K562 (cell line): ENCODE data around the gene SFI1. TPM values are rescaled to one million over a fixed set of nuclear protein-coding genes. Genes with fewer than 3 reads are reported as not detected.

Experiments
- BACH1 ChIP-seq: fragments of 200-800 bp; sonication (Bioruptor generic); IDR thresholded peaks from 2 replicates; pipeline ENCODE4 v1.6.1; 2016; ENCODE audit warnings: missing genetic modification characterization, missing compliant biosample characterization
- DNMT1 ChIP-seq: fragments of 450-650 bp; IDR thresholded peaks from 2 replicates; pipeline ENCODE4 v1.6.1; 2016; ENCODE audit warnings: antibody characterized with exemption, mild to moderate bottlenecking
- FOXP4 ChIP-seq: sonication (generic); formaldehyde crosslinking; IDR thresholded peaks from 2 replicates; pipeline ENCODE4 v1.8.0; 2022; ENCODE audit warnings: mild to moderate bottlenecking, missing genetic modification reagents, borderline replicate concordance
- IRF2 ChIP-seq: sonication (generic); formaldehyde crosslinking; IDR thresholded peaks from 2 replicates; pipeline ENCODE4 v1.8.1; 2022; ENCODE audit warnings: mild to moderate bottlenecking, missing genetic modification reagents
- MED1 ChIP-seq: sonication (generic); formaldehyde crosslinking; IDR thresholded peaks from 2 replicates; pipeline ENCODE4 v1.8.1; 2023; ENCODE audit warnings: missing genetic modification reagents, borderline replicate concordance
- MYC ChIP-seq, 2 experiments: fragments of 250-450 bp in 1 of 2; sonication (Bioruptor Pico) in 1 of 2; IDR thresholded peaks; 2 replicates each; pipeline versions ENCODE4 v1.5.1 to v1.6.1; 2012 to 2021; ENCODE audit warnings: low read depth in 2 of 2, borderline replicate concordance in 1 of 2, improper control_type of control experiment in 1 of 2, low read length in 1 of 2, mild to moderate bottlenecking in 1 of 2, moderate library complexity in 1 of 2
- PHTF2 ChIP-seq: fragments of 250-450 bp; sonication (Bioruptor Pico); IDR thresholded peaks from 2 replicates; pipeline ENCODE4 v1.5.0; 2021; ENCODE audit warnings: mild to moderate bottlenecking
- SP1 ChIP-seq: sonication (generic); formaldehyde crosslinking; IDR thresholded peaks from 2 replicates; pipeline ENCODE4 v1.8.1; 2022; ENCODE audit warnings: mild to moderate bottlenecking, missing genetic modification reagents
- YY1 ChIP-seq, 3 experiments: IDR thresholded peaks; 2 replicates each; pipeline ENCODE4 v1.6.1; 2011; ENCODE audit warnings: low read length in 2 of 3, mild to moderate bottlenecking in 2 of 3, moderate library complexity in 2 of 3, borderline replicate concordance in 1 of 3, control low read depth in 1 of 3, low read depth in 1 of 3; ENCODE audit not compliant: insufficient read depth in 3 of 3, insufficient replicate concordance in 2 of 3, control insufficient read depth in 1 of 3, insufficient read length in 1 of 3; ENCODE audit errors: extremely low read depth in 1 of 3
- ZNF76 ChIP-seq: fragments of 250-450 bp; sonication (Bioruptor Pico); IDR thresholded peaks from 2 replicates; pipeline ENCODE4 v1.4.0; 2020; ENCODE audit warnings: mild to moderate bottlenecking, moderate library complexity, borderline replicate concordance
- polyA plus RNA-seq, 8 experiments: library from polyadenylated mRNA; depleted of rRNA in 4 of 8; stranded (reverse) in 5 of 8; unstranded in 3 of 8; fragments of >200 nt; fragmentation: Nextera tagmentation in 2 of 8; fragmentation: Illumina TruSeq in 1 of 8; extraction: Ambion mirVana in 2 of 8; extraction: Trizol in 1 of 8; gene quantifications; 2 replicates each; pipeline versions ENCODE4 v1.2.1 to v1.2.3, GENCODE V29; 2011 to 2014; ENCODE audit warnings: inconsistent platforms in 1 of 8, missing spikeins in 1 of 8
- total RNA-seq, 7 experiments: library from RNA; depleted of rRNA in 6 of 7; stranded (reverse); fragments of >200 nt in 6 of 7; fragmentation: Illumina TruSeq in 2 of 7; extraction: Trizol in 2 of 7; gene quantifications; 2 replicates each; pipeline versions ENCODE4 v1.2.1 to v1.2.3, GENCODE V29; 2011 to 2021; ENCODE audit warnings: low replicate concordance in 1 of 7
- TF ChIP-seq, protein P1 (sequence below), 2 experiments: fragments of 450-650 bp in 1 of 2; sonication (generic) in 1 of 2; formaldehyde crosslinking; conservative IDR thresholded peaks; 2 replicates each; pipeline versions ENCODE4 v1.4.0 to v1.8.1; 2020 to 2022; ENCODE audit warnings: mild to moderate bottlenecking in 1 of 2, missing genetic modification reagents in 1 of 2
- TF ChIP-seq, protein P2 (sequence below): fragments of 250-450 bp; sonication (Bioruptor Pico); IDR thresholded peaks from 2 replicates; pipeline ENCODE4 v1.5.0; 2021
- TF ChIP-seq, protein P3 (sequence below): sonication (generic); formaldehyde crosslinking; IDR thresholded peaks from 2 replicates; pipeline ENCODE4 v1.8.0; 2022; ENCODE audit warnings: mild to moderate bottlenecking, missing genetic modification reagents
- TF ChIP-seq, protein P4 (sequence below): fragments of 450-650 bp; IDR thresholded peaks from 2 replicates; pipeline ENCODE4 v1.6.1; 2014; ENCODE audit warnings: low read depth, mild to moderate bottlenecking, moderate library complexity, borderline replicate concordance

Gene SFI1
- total and polyA plus RNA-seq, 9 of the 15 experiments (the other 6 are each of a cell fraction or from before 2014, with no cell fraction given): 3.0 to 25.6 (median 14.1) TPM

GRCh38 chr22:31496007-31496734, at the start of gene SFI1 (continued):
- peak in 1 of 3 experiments; percentile 5 for TF ChIP-seq YY1 (IDR thresholded peaks at IDR 0.05; ENCODE audit: borderline replicate concordance in 1 of 3, control insufficient read depth in 1 of 3, extremely low read depth in 1 of 3, insufficient read depth in 3 of 3, insufficient read length in 1 of 3, insufficient replicate concordance in 2 of 3, low read depth in 1 of 3, low read length in 2 of 3)
- TF ChIP-seq, protein P1, sequence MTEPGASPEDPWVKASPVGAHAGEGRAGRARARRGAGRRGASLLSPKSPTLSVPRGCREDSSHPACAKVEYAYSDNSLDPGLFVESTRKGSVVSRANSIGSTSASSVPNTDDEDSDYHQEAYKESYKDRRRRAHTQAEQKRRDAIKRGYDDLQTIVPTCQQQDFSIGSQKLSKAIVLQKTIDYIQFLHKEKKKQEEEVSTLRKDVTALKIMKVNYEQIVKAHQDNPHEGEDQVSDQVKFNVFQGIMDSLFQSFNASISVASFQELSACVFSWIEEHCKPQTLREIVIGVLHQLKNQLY (CRISPR knock-in tag; conservative IDR thresholded peaks at IDR 0.05): no peak
- no peak for TF ChIP-seq PHTF2
- no peak for TF ChIP-seq DNMT1
- TF ChIP-seq FOXP4: no peak
- no peak for TF ChIP-seq MED1 (CRISPR knock-in tag)
- TF ChIP-seq SP1 (CRISPR knock-in tag): peak; percentile 25; the same call in 1 of the 2 replicates
- TF ChIP-seq, protein P2, sequence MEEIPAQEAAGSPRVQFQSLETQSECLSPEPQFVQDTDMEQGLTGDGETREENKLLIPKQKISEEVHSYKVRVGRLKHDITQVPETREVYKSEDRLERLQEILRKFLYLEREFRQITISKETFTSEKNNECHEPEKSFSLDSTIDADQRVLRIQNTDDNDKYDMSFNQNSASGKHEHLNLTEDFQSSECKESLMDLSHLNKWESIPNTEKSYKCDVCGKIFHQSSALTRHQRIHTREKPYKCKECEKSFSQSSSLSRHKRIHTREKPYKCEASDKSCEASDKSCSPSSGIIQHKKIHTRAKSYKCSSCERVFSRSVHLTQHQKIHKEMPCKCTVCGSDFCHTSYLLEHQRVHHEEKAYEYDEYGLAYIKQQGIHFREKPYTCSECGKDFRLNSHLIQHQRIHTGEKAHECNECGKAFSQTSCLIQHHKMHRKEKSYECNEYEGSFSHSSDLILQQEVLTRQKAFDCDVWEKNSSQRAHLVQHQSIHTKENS (CRISPR knock-in tag): no peak
- peak; percentile 87 for TF ChIP-seq MYC (IDR thresholded peaks at IDR 0.05; ENCODE audit: low read depth, low read length)
- no peak for TF ChIP-seq MYC (CRISPR knock-in tag; IDR thresholded peaks at IDR 0.05; ENCODE audit: borderline replicate concordance, low read depth)
- TF ChIP-seq, protein P3, sequence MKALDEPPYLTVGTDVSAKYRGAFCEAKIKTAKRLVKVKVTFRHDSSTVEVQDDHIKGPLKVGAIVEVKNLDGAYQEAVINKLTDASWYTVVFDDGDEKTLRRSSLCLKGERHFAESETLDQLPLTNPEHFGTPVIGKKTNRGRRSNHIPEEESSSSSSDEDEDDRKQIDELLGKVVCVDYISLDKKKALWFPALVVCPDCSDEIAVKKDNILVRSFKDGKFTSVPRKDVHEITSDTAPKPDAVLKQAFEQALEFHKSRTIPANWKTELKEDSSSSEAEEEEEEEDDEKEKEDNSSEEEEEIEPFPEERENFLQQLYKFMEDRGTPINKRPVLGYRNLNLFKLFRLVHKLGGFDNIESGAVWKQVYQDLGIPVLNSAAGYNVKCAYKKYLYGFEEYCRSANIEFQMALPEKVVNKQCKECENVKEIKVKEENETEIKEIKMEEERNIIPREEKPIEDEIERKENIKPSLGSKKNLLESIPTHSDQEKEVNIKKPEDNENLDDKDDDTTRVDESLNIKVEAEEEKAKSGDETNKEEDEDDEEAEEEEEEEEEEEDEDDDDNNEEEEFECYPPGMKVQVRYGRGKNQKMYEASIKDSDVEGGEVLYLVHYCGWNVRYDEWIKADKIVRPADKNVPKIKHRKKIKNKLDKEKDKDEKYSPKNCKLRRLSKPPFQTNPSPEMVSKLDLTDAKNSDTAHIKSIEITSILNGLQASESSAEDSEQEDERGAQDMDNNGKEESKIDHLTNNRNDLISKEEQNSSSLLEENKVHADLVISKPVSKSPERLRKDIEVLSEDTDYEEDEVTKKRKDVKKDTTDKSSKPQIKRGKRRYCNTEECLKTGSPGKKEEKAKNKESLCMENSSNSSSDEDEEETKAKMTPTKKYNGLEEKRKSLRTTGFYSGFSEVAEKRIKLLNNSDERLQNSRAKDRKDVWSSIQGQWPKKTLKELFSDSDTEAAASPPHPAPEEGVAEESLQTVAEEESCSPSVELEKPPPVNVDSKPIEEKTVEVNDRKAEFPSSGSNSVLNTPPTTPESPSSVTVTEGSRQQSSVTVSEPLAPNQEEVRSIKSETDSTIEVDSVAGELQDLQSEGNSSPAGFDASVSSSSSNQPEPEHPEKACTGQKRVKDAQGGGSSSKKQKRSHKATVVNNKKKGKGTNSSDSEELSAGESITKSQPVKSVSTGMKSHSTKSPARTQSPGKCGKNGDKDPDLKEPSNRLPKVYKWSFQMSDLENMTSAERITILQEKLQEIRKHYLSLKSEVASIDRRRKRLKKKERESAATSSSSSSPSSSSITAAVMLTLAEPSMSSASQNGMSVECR: peak; percentile 68
- no peak for TF ChIP-seq BACH1 (tag)
- TF ChIP-seq IRF2 (CRISPR knock-in tag): no peak
- TF ChIP-seq, protein P4, sequence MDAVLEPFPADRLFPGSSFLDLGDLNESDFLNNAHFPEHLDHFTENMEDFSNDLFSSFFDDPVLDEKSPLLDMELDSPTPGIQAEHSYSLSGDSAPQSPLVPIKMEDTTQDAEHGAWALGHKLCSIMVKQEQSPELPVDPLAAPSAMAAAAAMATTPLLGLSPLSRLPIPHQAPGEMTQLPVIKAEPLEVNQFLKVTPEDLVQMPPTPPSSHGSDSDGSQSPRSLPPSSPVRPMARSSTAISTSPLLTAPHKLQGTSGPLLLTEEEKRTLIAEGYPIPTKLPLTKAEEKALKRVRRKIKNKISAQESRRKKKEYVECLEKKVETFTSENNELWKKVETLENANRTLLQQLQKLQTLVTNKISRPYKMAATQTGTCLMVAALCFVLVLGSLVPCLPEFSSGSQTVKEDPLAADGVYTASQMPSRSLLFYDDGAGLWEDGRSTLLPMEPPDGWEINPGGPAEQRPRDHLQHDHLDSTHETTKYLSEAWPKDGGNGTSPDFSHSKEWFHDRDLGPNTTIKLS: peak; percentile 40; the same call in 1 of the 2 replicates
- no peak for TF ChIP-seq ZNF76 (CRISPR knock-in tag)
